PFSK-1 (cell line): ENCODE measurements around the gene XPR1.

Source experiments
- FOXP2 ChIP-seq: optimal IDR thresholded peaks from 2 replicates; pipeline ENCODE3; 2011; ENCODE audit warnings: borderline replicate concordance, control low read depth, inconsistent platforms; ENCODE audit not compliant: insufficient read depth; ENCODE audit errors: extremely low read length, extremely low read depth
- POLR2AphosphoS5 ChIP-seq: IDR thresholded peaks from 2 replicates; pipeline ENCODE4 v1.6.1; 2012; ENCODE audit warnings: low read depth, mild to moderate bottlenecking, control low read depth, low read length, moderate library complexity
- SIN3A ChIP-seq: IDR thresholded peaks from 2 replicates; pipeline ENCODE4 v1.6.1; 2012; ENCODE audit warnings: mild to moderate bottlenecking, low read length, moderate library complexity, borderline replicate concordance; ENCODE audit not compliant: insufficient read depth
- TAF1 ChIP-seq: IDR thresholded peaks from 2 replicates; pipeline ENCODE4 v1.6.1; 2012; ENCODE audit warnings: low read length, control low read depth, borderline replicate concordance; ENCODE audit not compliant: insufficient read depth
- TF ChIP-seq, protein P1 (sequence below), 2 experiments: IDR thresholded peaks; 2 replicates each; pipeline versions ENCODE4 v1.6.1 to v1.8.0; 2011 to 2012; ENCODE audit warnings: low read depth in 2 of 2, low read length in 2 of 2, control low read depth in 1 of 2, inconsistent platforms in 1 of 2, mild to moderate bottlenecking in 1 of 2, moderate library complexity in 1 of 2; ENCODE audit not compliant: insufficient read depth in 1 of 2

GRCh38 chr1:180757657-180758056, 125.8 kb downstream of the XPR1 start:
- TF ChIP-seq, protein P1, sequence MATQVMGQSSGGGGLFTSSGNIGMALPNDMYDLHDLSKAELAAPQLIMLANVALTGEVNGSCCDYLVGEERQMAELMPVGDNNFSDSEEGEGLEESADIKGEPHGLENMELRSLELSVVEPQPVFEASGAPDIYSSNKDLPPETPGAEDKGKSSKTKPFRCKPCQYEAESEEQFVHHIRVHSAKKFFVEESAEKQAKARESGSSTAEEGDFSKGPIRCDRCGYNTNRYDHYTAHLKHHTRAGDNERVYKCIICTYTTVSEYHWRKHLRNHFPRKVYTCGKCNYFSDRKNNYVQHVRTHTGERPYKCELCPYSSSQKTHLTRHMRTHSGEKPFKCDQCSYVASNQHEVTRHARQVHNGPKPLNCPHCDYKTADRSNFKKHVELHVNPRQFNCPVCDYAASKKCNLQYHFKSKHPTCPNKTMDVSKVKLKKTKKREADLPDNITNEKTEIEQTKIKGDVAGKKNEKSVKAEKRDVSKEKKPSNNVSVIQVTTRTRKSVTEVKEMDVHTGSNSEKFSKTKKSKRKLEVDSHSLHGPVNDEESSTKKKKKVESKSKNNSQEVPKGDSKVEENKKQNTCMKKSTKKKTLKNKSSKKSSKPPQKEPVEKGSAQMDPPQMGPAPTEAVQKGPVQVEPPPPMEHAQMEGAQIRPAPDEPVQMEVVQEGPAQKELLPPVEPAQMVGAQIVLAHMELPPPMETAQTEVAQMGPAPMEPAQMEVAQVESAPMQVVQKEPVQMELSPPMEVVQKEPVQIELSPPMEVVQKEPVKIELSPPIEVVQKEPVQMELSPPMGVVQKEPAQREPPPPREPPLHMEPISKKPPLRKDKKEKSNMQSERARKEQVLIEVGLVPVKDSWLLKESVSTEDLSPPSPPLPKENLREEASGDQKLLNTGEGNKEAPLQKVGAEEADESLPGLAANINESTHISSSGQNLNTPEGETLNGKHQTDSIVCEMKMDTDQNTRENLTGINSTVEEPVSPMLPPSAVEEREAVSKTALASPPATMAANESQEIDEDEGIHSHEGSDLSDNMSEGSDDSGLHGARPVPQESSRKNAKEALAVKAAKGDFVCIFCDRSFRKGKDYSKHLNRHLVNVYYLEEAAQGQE (IDR thresholded peaks at IDR 0.05; ENCODE audit: insufficient read depth in 1 of 2, low read depth in 2 of 2, low read length in 2 of 2) = no peak
- no peak for TF ChIP-seq POLR2AphosphoS5
- no peak for TF ChIP-seq SIN3A
- TF ChIP-seq TAF1 = no peak
- TF ChIP-seq FOXP2 = no peak
